Uterus (tissue), 2 donors: ENCODE data around the gene BAZ1B.
"Not testable (repeated sequence)": the region's sequence is repeated elsewhere in the genome, so short reads cannot be mapped to it uniquely, and the experiment has no call there.

Experiments
- POLR2A ChIP-seq, 2 donors: fragments of 450-650 bp; IDR thresholded peaks; one replicate each; pipeline ENCODE4 v1.6.1; 2016; ENCODE audit warnings: antibody characterized with exemption in 2 of 2, mild to moderate bottlenecking in 1 of 2, moderate library complexity in 1 of 2
- TF ChIP-seq, protein P1 (sequence below), 4 experiments: fragments of 200-600 bp in 2 of 4; fragments of 450-650 bp in 2 of 4; sonication (generic) in 2 of 4; IDR thresholded peaks; one replicate each; pipeline ENCODE4 v1.5.1; 2016 to 2019; ENCODE audit warnings: antibody characterized with exemption in 4 of 4, mild to moderate bottlenecking in 2 of 4, moderate library complexity in 1 of 4

DNA sequence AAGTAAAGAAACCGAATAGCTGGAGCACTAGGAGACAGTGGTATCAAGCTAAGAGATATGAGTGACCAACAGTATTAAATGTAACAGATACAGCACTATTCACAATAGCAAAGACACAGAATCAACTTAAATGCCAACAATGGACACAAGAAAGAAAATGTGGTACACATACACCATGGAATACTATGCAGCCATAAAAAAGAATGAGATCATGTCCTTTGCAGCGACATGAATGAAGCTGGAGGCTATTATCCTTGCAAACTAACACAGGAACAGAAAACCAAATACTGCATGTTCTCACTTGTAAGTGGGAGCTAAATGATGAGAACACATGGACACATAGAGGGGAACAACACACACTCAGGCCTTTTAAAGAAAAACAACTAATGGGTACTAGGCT lies 26.6 kb downstream of the BAZ1B start:
- TF ChIP-seq, protein P1, sequence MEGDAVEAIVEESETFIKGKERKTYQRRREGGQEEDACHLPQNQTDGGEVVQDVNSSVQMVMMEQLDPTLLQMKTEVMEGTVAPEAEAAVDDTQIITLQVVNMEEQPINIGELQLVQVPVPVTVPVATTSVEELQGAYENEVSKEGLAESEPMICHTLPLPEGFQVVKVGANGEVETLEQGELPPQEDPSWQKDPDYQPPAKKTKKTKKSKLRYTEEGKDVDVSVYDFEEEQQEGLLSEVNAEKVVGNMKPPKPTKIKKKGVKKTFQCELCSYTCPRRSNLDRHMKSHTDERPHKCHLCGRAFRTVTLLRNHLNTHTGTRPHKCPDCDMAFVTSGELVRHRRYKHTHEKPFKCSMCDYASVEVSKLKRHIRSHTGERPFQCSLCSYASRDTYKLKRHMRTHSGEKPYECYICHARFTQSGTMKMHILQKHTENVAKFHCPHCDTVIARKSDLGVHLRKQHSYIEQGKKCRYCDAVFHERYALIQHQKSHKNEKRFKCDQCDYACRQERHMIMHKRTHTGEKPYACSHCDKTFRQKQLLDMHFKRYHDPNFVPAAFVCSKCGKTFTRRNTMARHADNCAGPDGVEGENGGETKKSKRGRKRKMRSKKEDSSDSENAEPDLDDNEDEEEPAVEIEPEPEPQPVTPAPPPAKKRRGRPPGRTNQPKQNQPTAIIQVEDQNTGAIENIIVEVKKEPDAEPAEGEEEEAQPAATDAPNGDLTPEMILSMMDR (IDR thresholded peaks at IDR 0.05): not testable (repeated sequence)
- TF ChIP-seq POLR2A (IDR thresholded peaks at IDR 0.05): not testable (repeated sequence)
